ENCODE data around the gene RO60. TPM values are rescaled to one million over a fixed set of nuclear protein-coding genes. Genes with fewer than 3 reads are reported as not detected.

The RO60 gene
- total and polyA plus RNA-seq, 2 experiments from 2014 or later: 68.6 to 104 TPM

DNA sequence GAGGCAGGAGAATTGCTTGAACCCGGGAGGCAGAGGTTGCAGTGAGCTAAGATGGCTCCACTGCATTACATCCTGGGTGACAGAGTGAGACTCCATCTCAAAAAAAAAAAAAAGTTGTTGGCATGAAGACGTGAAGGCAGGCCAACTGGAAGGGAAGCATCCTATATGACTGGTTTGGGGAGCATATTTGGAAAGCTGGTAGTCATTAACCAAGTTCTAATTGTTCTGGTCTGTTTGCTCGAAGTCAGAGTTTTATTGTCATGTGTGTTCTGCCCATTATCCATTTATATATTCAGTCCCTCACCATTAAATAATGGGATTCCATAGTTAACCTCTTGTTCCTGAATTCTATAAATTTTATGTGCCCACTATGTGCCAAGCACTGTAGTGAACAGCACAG lies 49.1 kb downstream of the RO60 start:
- Histone ChIP-seq H4K20me1 (ENCODE audit: insufficient read depth) (no peaks in the 10 kb centered on the region), H3F3A (ENCODE audit: insufficient read depth) (peaks cover 40% of the 10 kb centered on the region), H3K27me3 (replicated peaks; ENCODE audit: insufficient read depth) (no peaks in the 10 kb centered on the region), H3K9me3 (ENCODE audit: low read depth) (no peaks in the 10 kb centered on the region), H3K79me2 (ENCODE audit: insufficient read depth) (peaks cover 10% of the 10 kb centered on the region), H3K27ac (no peak overlapping the region), H3K4me3 (no peak overlapping the region), H3K9me2 (ENCODE audit: insufficient read depth) (no peaks in the 10 kb centered on the region), H3K36me3 (ENCODE audit: low read depth) (no peaks in the 10 kb centered on the region), H3K4me2 (ENCODE audit: unreplicated experiment) (no peak overlapping the region), H2AFZ (no peak overlapping the region), H3K4me1 (ENCODE audit: insufficient read depth) (peaks cover 30% of the 10 kb centered on the region), H3K9ac (no peak overlapping the region)
- in situ Hi-C loops (cut with MboI): no loop called here
- no peak for DNase-seq
- TF ChIP-seq EZH2 (IDR thresholded peaks at IDR 0.05; ENCODE audit: insufficient read depth, poor library complexity, severe bottlenecking): no peak
- no peak for TF ChIP-seq EZH2phosphoT487 (IDR thresholded peaks at IDR 0.05; ENCODE audit: insufficient read depth, low read depth)
- WGBS, 2 experiments (ENCODE audit: low coverage in 1 of 2, low lambda C conversion rate in 2 of 2, missing lambda C conversion rate in 2 of 2): 62 to 64% methylated on average over 3 of the region's 3 CpGs

Small RNA genes lying within 50 kb of the gene (small RNA-seq; reads per million reads assigned to genes)
- not detected for gene SCARNA18B (ENCODE audit: low read depth, low replicate concordance)

Other genes starting within 250 kb of the RO60 start
- 17.5 and 22.5 TPM in 2 replicates for gene UCHL5, start 252 bp upstream of the RO60 start, total RNA-seq (2014; rRNA removed; shearing (Covaris generic))
- gene UCHL5, start 252 bp upstream of the RO60 start, polyA plus RNA-seq (2016; fragmentation: Nextera tagmentation; extraction: Ambion mirVana): 49.1 and 50.8 TPM in 2 replicates
- 8.6 and 10.7 TPM in 2 replicates for gene GLRX2, start 45.8 kb downstream of the RO60 start, total RNA-seq (2014; rRNA removed; shearing (Covaris generic))
- gene GLRX2, start 45.8 kb downstream of the RO60 start, polyA plus RNA-seq (2016; fragmentation: Nextera tagmentation; extraction: Ambion mirVana): 57.5 and 60.0 TPM in 2 replicates
- gene CDC73, start 62.4 kb downstream of the RO60 start, total RNA-seq (2014; rRNA removed; shearing (Covaris generic)): 27.4 and 29.1 TPM in 2 replicates
- gene CDC73, start 62.4 kb downstream of the RO60 start, polyA plus RNA-seq (2016; fragmentation: Nextera tagmentation; extraction: Ambion mirVana): 50.9 and 57.0 TPM in 2 replicates
- gene B3GALT2, start 127.0 kb downstream of the RO60 start, total RNA-seq (2014; rRNA removed; shearing (Covaris generic)): 4.7 and 4.8 TPM in 2 replicates
- 2.5 and 2.8 TPM in 2 replicates for gene B3GALT2, start 127.0 kb downstream of the RO60 start, polyA plus RNA-seq (2016; fragmentation: Nextera tagmentation; extraction: Ambion mirVana)